ENCODE measurements around the gene PYGO1.
"Not testable (repeated sequence)": the region's sequence is repeated elsewhere in the genome, so short reads cannot be mapped to it uniquely, and the experiment has no call there.

Gene PYGO1

DNA sequence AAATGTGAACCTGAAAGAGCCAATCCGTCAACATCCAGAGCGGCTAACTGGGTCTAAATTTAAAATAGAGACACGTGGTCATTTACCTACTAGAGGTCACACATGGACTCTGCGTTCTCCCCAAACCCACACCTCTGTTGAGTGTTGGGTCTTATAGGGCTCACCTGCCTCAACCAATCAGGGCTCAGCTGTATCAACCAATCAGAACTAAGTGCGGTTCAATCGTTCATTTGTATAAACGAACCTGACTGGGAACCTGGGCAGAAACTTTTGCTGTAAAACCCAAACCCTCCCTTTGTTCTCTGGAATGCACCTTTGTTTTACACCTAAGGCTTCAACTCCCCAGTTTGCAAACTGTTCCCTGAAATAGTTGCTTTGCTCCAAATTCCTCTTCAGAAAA is 89.0 kb downstream of the PYGO1 start:
- in situ Hi-C loops (cut with HindIII; ENCODE audit: low sequenced_read_pairs), result no loop called here
- TF ChIP-seq, protein P1, sequence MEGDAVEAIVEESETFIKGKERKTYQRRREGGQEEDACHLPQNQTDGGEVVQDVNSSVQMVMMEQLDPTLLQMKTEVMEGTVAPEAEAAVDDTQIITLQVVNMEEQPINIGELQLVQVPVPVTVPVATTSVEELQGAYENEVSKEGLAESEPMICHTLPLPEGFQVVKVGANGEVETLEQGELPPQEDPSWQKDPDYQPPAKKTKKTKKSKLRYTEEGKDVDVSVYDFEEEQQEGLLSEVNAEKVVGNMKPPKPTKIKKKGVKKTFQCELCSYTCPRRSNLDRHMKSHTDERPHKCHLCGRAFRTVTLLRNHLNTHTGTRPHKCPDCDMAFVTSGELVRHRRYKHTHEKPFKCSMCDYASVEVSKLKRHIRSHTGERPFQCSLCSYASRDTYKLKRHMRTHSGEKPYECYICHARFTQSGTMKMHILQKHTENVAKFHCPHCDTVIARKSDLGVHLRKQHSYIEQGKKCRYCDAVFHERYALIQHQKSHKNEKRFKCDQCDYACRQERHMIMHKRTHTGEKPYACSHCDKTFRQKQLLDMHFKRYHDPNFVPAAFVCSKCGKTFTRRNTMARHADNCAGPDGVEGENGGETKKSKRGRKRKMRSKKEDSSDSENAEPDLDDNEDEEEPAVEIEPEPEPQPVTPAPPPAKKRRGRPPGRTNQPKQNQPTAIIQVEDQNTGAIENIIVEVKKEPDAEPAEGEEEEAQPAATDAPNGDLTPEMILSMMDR (IDR thresholded peaks at IDR 0.05; ENCODE audit: low read depth, low read length), result no peak
- DNase-seq (ENCODE audit: low read depth, low spot score), result no peak
- no peak overlapping the region for H3K4me3 ChIP-seq (ENCODE audit: low read depth, low read length)

- in situ Hi-C loops (cut with HindIII; ENCODE audit: low sequenced_read_pairs), result not testable (repeated sequence)
- peak; percentile 88 for DNase-seq (ENCODE audit: low read depth, low spot score)
Observed at GRCh38 chr15:55498109-55498938, 89.8 kb downstream of the PYGO1 start.

DNA sequence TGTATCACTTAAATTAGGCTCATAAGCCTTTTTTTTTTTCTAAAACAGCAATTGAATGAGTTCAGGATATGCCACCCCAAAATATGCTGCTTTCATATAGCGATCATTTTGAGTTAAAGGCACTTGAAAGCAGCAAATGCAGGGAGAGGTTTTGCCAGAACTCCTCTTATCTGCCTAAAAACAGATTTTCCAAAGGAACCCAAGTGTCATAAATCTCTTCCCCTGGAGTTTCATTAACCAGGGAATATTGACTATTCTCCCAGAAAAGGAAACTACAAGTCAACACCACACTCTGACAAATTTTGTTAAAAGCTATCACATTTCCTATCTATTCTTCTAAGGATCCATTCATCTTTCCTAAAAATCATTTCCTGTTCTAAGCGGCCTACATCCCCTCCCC is 91.4 kb downstream of the PYGO1 start:
- no peak for DNase-seq (ENCODE audit: low read depth, low spot score)
- in situ Hi-C loops (cut with HindIII; ENCODE audit: low sequenced_read_pairs), result no loop called here
- TF ChIP-seq, protein P1 (IDR thresholded peaks at IDR 0.05; ENCODE audit: low read depth, low read length), result no peak
- no peak overlapping the region for H3K4me3 ChIP-seq (ENCODE audit: low read depth, low read length)

More at GRCh38 chr15:55498109-55498938, 89.8 kb downstream of the PYGO1 start:
- H3K4me3 ChIP-seq (ENCODE audit: low read depth, low read length), result peak overlapping the region; percentile 52

GRCh38 chr15:55494931-55495330 is 93.2 kb downstream of the PYGO1 start:
- in situ Hi-C loops (cut with HindIII; ENCODE audit: low sequenced_read_pairs), result no loop called here
- TF ChIP-seq, protein P1 (IDR thresholded peaks at IDR 0.05; ENCODE audit: low read depth, low read length), result no peak
- H3K4me3 ChIP-seq (ENCODE audit: low read depth, low read length), result no peak overlapping the region
- DNase-seq (ENCODE audit: low read depth, low spot score), result no peak

DNA sequence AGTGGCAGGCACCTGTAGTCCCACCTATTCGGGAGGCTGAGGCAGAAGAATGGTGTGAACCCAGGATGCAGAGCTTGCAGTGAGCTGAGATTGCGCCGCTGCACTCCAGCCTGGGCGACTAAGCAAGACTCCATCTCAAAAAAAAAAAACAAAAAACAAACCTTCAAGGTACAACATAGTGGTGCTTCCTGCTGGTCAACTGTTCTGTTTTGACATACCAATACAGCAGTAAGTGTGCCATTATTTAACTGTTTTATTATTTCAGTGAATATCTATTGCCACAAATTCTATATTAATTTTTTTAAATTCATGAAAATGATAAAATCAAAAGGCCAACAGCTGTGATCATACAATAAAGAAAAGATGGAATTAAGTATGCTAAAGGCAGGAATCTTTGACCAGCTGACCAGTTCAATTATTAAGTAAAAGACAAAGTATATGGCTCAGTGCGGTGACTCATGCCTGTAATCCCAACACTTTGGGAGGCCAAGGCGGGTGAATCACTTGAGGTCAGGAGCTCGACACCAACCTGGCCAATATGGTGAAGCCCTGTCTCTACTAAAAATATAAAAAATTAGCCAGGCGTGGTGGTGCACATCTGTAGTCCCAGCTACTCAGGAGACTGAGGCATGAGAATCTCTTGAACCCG is 99.1 kb downstream of the PYGO1 start:
- H3K4me3 ChIP-seq (ENCODE audit: low read depth, low read length); in situ Hi-C loops (cut with HindIII; ENCODE audit: low sequenced_read_pairs): not testable (repeated sequence)
- peak; percentile 71 for DNase-seq (ENCODE audit: low read depth, low spot score)
